Esophagus squamous epithelium (tissue), 5 donors: ENCODE data around the gene CST9L. TPM values are rescaled to one million over a fixed set of nuclear protein-coding genes. Genes with fewer than 3 reads are reported as not detected.
A peak's percentile ranks its signal among the peaks of the same experiment; 100 is the strongest.

ENCODE experiments used
- DNase-seq: peaks from one replicate; lab custom pipeline; 2025; lab: John Stamatoyannopoulos, UW
- H3K27ac ChIP-seq, 4 donors: fragments of 200-600 bp; sonication (generic); one replicate each; pipeline ENCODE4 v1.5.1; 2016 to 2019; ENCODE audit warnings: mild to moderate bottlenecking in 1 of 4
- H3K27me3 ChIP-seq, 4 donors: fragments of 200-600 bp; sonication (generic); 1 replicate in 3 of 4; 2 replicates in 1 of 4; pipeline versions ENCODE4 v1.5.1 to v1.6.0; 2017 to 2021; ENCODE audit warnings: antibody characterized with exemption in 1 of 4
- H3K36me3 ChIP-seq, 3 donors: fragments of 200-600 bp; sonication (generic); one replicate each; pipeline ENCODE4 v1.5.1; 2016 to 2019
- H3K4me1 ChIP-seq, 3 donors: fragments of 200-600 bp; sonication (generic); one replicate each; pipeline ENCODE4 v1.5.1; 2017 to 2019
- H3K4me3 ChIP-seq, 4 donors: fragments of 200-600 bp; sonication (generic); 1 replicate in 3 of 4; 2 replicates in 1 of 4; pipeline ENCODE4 v1.5.1; 2016 to 2019; ENCODE audit warnings: mild to moderate bottlenecking in 2 of 4, moderate library complexity in 1 of 4
- H3K9me3 ChIP-seq, 3 donors: fragments of 200-600 bp; sonication (generic); one replicate each; pipeline ENCODE4 v1.5.1; 2016 to 2019
- CTCF ChIP-seq, 6 experiments: fragments of 450-650 bp in 4 of 6; fragments of 200-600 bp in 2 of 6; sonication (generic) in 2 of 6; IDR thresholded peaks; one replicate each; pipeline ENCODE4 v1.5.1; 2016 to 2019; ENCODE audit warnings: antibody characterized with exemption in 6 of 6, mild to moderate bottlenecking in 4 of 6, moderate library complexity in 4 of 6
- POLR2A ChIP-seq, 4 donors: fragments of 450-650 bp; IDR thresholded peaks; one replicate each; pipeline ENCODE4 v1.6.1; 2017; ENCODE audit warnings: antibody characterized with exemption in 4 of 4, mild to moderate bottlenecking in 4 of 4, moderate library complexity in 3 of 4
- WGBS, 2 donors: methylation state at CpG; one replicate each; pipeline ENCODE4 v1.1.5; 2018; 5-methylcytosine and 5-hydroxymethylcytosine counted together
- intact Hi-C: fragments of 100-400 bp; cut with DNase I; formaldehyde crosslinking; loops from one replicate; pipeline ENCODE4 v1.15.0; 2022
- total RNA-seq, 4 donors: library from RNA; depleted of rRNA; stranded (reverse); fragments of >200 nt; gene quantifications; one replicate each; pipeline ENCODE4 v1.1.0, GENCODE V29; 2016
- donor health status: DM: yes; HTN: yes; CAD: no.

CST9L gene
- total RNA-seq, 4 donors from 2014 or later: not detected

GRCh38 chr20:23533161-23533560 is 35.1 kb downstream of the CST9L start:
- no peak overlapping the region for H3K4me3 ChIP-seq
- no peaks in the 10 kb centered on the region for H3K27me3 ChIP-seq
- TF ChIP-seq CTCF (IDR thresholded peaks at IDR 0.05) (no peak), POLR2A (IDR thresholded peaks at IDR 0.05) (no peak)
- no peak overlapping the region for H3K27ac ChIP-seq
- H3K9me3 ChIP-seq: peaks cover 0 to 10% (median 8%) of the 10 kb centered on the region in 3 donors
- H3K36me3 ChIP-seq: no peaks in the 10 kb centered on the region
- intact Hi-C loops: no loop called here
- no peak for DNase-seq
- H3K4me1 ChIP-seq: no peaks in the 10 kb centered on the region

GRCh38 chr20:23532533-23532932 is 35.8 kb downstream of the CST9L start:
- no peaks in the 10 kb centered on the region for H3K4me1 ChIP-seq
- no peak overlapping the region for H3K27ac ChIP-seq
- H3K27me3 ChIP-seq: no peaks in the 10 kb centered on the region
- 54 to 64% methylated on average over 1 of the region's 1 CpG for WGBS, 2 donors
- TF ChIP-seq POLR2A (IDR thresholded peaks at IDR 0.05) (no peak), CTCF (IDR thresholded peaks at IDR 0.05) (no peak)
- peaks cover 0 to 16% (median 9%) of the 10 kb centered on the region in 3 donors for H3K9me3 ChIP-seq
- intact Hi-C loops: no loop called here
- no peak for DNase-seq
- no peaks in the 10 kb centered on the region for H3K36me3 ChIP-seq
- H3K4me3 ChIP-seq: no peak overlapping the region

DNA sequence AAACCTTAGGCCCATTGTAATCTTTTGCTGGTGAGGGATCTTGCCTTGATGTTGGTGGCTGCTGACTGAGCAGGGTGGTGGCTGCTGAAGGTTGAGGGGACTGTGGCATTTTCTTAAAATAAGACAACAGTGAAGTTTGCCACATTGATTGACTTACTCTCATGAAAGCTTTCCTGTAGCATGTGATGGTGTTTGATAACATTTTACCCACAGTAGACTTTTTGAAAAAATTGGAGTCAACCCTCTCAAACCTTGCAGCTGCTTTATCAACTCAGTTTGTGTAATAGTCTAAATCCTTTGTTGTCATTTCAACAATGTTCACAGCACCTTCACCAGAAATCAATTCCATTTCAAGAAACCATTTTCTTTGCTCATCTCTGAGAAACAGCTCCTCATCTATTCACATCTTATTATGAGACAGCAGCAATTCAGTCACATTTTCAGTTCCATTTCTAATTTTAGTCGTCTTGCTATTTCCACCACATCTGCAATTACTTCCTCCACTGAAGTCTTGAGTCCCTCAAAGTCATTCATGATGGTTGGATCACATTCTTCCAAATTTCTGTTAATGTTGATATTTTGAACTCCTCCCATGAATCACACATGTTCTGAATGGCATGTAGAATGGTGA is 37.2 kb downstream of the CST9L start:
- 33 to 58% methylated on average over 1 of the region's 1 CpG for WGBS, 2 donors

DNA sequence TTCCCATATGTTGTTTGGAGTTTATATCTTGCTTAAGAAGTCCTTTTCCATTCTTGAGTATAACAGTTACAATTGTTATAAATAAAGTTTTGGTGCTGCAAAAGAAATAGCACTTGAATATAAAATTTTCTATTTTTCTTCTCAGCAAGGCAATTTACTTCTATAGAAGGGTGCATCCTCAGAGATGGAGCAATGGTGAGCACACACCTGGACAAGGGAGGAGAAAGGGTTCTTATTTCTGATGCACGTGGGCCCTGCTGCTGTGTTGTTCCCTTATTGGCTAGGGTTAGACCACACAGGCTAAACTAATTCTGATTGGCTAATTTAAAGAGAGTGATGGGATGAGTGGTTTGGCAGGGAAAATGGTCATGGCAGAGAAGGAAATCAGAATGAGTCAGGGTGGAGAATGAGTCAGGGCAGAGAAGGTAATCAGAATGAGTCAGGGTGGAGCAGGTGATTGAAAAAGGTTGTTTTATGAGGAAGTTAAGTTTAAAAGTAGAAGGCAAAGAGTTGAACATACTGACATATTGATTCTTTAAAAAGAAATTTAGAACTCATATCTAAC is 39.3 kb downstream of the CST9L start:
- WGBS, 2 donors: 13 to 69% methylated on average over 1 of the region's 1 CpG
- intact Hi-C loops: no loop called here
- no peaks in the 10 kb centered on the region for H3K4me1 ChIP-seq
- no peak for TF ChIP-seq POLR2A (IDR thresholded peaks at IDR 0.05)
- no peak for TF ChIP-seq CTCF (IDR thresholded peaks at IDR 0.05)
- H3K4me3 ChIP-seq: no peak overlapping the region
- no peak for DNase-seq
- peaks cover 0 to 18% (median 9%) of the 10 kb centered on the region in 3 donors for H3K9me3 ChIP-seq
- H3K27ac ChIP-seq: no peak overlapping the region
- no peaks in the 10 kb centered on the region for H3K36me3 ChIP-seq
- no peaks in the 10 kb centered on the region for H3K27me3 ChIP-seq

More for the DNA sequence above, 37.2 kb downstream of the CST9L start:
- TF ChIP-seq POLR2A (IDR thresholded peaks at IDR 0.05) (no peak), CTCF (IDR thresholded peaks at IDR 0.05) (no peak)
- DNase-seq: no peak
- peaks cover 0 to 18% (median 9%) of the 10 kb centered on the region in 3 donors for H3K9me3 ChIP-seq
- intact Hi-C loops: no loop called here
- no peak overlapping the region for H3K4me3 ChIP-seq
- H3K27me3 ChIP-seq: no peaks in the 10 kb centered on the region
- H3K4me1 ChIP-seq: no peaks in the 10 kb centered on the region
- no peaks in the 10 kb centered on the region for H3K36me3 ChIP-seq
- H3K27ac ChIP-seq: no peak overlapping the region

DNA sequence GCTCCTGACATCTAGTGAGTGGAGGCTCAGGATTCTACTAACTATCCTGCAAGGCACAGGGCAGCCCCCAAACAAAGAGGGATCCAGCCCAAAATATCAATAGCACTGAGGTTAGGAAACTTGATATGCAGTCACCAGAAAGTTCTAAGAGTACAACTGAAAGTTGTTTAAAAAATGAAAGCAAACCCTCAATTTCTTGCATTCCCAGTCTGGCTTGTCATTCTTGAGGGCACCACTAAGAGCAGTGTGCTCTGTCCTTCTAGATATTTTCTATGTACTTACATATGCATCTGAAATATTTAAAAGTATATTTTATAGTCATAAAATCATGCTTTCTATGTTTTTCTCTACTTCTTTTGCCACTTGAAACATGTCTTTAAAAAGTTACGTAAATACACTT is 41.4 kb downstream of the CST9L start:
- H3K9me3 ChIP-seq: peaks cover 0 to 18% (median 9%) of the 10 kb centered on the region in 3 donors
- TF ChIP-seq POLR2A (IDR thresholded peaks at IDR 0.05) (no peak), CTCF (IDR thresholded peaks at IDR 0.05) (peak in 1 of 6 experiments; percentile 5)
- WGBS, 2 donors: 95 to 100% methylated on average over 1 of the region's 1 CpG

More for the DNA sequence above, 41.4 kb downstream of the CST9L start:
- no peak for DNase-seq
- Histone ChIP-seq H3K36me3 (no peaks in the 10 kb centered on the region), H3K27ac (no peak overlapping the region), H3K4me1 (no peaks in the 10 kb centered on the region), H3K4me3 (no peak overlapping the region), H3K27me3 (no peaks in the 10 kb centered on the region)
- intact Hi-C loops: no loop called here
